ENCODE data around the gene C1QA. TPM values are rescaled to one million over a fixed set of nuclear protein-coding genes. Genes with fewer than 3 reads are reported as not detected.

The C1QA gene
- total and polyA plus RNA-seq, 10 of the 15 experiments (the other 5 are each of a cell fraction or from before 2014, with no cell fraction given) = 0.59 TPM; not detected in 9

GRCh38 chr1:22592051-22592450 lies 44.4 kb upstream of the C1QA start:
- CTCF ChIA-PET = no interaction called here
- Histone ChIP-seq H3K4me2 (ENCODE audit: control insufficient read depth, insufficient read depth) (no peak overlapping the region), H3K27ac (ENCODE audit: control insufficient read depth, insufficient read depth) (no peak overlapping the region), H3K36me3 (ENCODE audit: control insufficient read depth in 2 of 2, insufficient read depth in 2 of 2, low read length in 1 of 2) (no peaks in the 10 kb centered on the region), H3K9ac (ENCODE audit: control insufficient read depth, insufficient read depth, low read length) (no peak overlapping the region), H4K20me1 (ENCODE audit: control insufficient read depth, insufficient read depth) (no peaks in the 10 kb centered on the region; the same call in 1 of the 2 replicates), H3K27me3 (replicated peaks in 1 of 2; ENCODE audit: control insufficient read depth in 2 of 2, insufficient read depth in 2 of 2, low read length in 1 of 2) (no peaks in the 10 kb centered on the region; a peak in 1 of 4 replicates), H3K79me2 (ENCODE audit: control insufficient read depth, insufficient read depth, low read length) (no peaks in the 10 kb centered on the region), H2AFZ (ENCODE audit: control insufficient read depth, low read depth, low read length) (no peak overlapping the region), H3K4me1 (ENCODE audit: control insufficient read depth, insufficient read depth, low read length) (no peaks in the 10 kb centered on the region), H3K4me3 (no peak overlapping the region), H3K9me3 (replicated peaks; ENCODE audit: control insufficient read depth, insufficient read depth, low read length) (no peaks in the 10 kb centered on the region)
- POLR2A ChIA-PET = no interaction called here
- FAIRE-seq (no peak), ATAC-seq (no peak), DNase-seq (ENCODE audit: low read depth, low spot score) (no peak)
- SMC1A ChIA-PET (ENCODE audit: uncharacterized antibody, unreplicated experiment) = no interaction called here
- RAD21 ChIA-PET (ENCODE audit: unreplicated experiment) = interaction anchor here (0.7 kb wide), 1 partner anchor 84 kb away, joined by 3 read pairs; no protein-coding TSS in a partner anchor
- in situ Hi-C loops (cut with MboI) (no loop called here), intact Hi-C loops (cut with micrococcal nuclease; ENCODE audit: unreplicated experiment) (no loop called here)
- BruUV-seq (replicated peaks) = no TSS peak
- 46% methylated on average over 8 of the region's 9 CpGs for whole genome bisulfite sequencing (ENCODE audit: insufficient coverage, insufficient replicate concordance, low lambda C conversion rate, missing lambda C conversion rate)
- TF ChIP-seq CBFB (IDR thresholded peaks at IDR 0.05; ENCODE audit: low read depth) = no peak
- no peak for TF ChIP-seq MAX (IDR thresholded peaks at IDR 0.05; ENCODE audit: low read depth, low read length)
- TF ChIP-seq MTA3 (IDR thresholded peaks at IDR 0.05; ENCODE audit: borderline replicate concordance, low read length) = no peak
- no peak for TF ChIP-seq BCLAF1 (IDR thresholded peaks at IDR 0.05)
- TF ChIP-seq RAD21 (IDR thresholded peaks at IDR 0.05; ENCODE audit: insufficient read depth, low read depth, low read length) = no peak
